ENCODE results near the gene CACNB1.

Gene CACNB1

DNA sequence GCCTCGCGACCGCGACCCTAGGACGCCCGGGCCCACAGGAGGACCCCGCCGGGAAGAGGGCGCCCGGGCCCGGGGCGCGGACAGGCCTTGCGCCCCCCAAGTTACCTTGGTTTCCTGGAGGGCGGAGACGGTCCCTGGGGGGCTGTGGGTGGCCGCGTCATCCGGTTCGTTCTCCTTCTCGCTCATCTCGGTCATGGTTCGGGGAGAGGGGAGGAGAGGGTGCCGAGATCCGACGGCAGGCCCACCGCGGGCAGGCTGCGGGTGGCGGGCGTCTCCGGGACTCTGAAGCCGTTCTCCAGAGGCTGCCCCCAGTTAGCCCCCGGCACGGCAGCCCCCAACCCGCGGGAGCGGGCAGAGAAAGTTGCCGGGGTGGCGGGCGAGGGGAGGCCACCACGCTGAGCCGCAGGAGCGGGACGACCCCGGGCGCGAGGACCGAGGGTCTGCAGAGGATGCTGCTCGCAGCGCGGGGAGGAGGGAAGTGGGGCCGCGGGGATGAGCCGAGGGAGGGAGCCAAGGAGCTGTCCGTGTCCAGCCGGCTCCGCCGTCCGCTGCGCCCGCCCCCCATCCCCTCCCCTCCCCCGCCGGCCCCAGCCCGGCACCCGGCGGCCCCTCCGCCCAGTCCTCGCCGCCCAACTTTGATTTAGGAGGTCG, 28.0 kb upstream of the CACNB1 start, which contains the start of gene STAC2:
TSS of gene STAC2 (minus strand) at position 638 of the 651 bp plus-strand sequence. CDS start at position 195, 443 bp downstream.
- in situ Hi-C loops (cut with HindIII; ENCODE audit: low sequenced_read_pairs), result no loop called here
- H3K4me3 ChIP-seq (ENCODE audit: low read depth, low read length), result peak within 1 kb of the TSS; percentile 33

DNA sequence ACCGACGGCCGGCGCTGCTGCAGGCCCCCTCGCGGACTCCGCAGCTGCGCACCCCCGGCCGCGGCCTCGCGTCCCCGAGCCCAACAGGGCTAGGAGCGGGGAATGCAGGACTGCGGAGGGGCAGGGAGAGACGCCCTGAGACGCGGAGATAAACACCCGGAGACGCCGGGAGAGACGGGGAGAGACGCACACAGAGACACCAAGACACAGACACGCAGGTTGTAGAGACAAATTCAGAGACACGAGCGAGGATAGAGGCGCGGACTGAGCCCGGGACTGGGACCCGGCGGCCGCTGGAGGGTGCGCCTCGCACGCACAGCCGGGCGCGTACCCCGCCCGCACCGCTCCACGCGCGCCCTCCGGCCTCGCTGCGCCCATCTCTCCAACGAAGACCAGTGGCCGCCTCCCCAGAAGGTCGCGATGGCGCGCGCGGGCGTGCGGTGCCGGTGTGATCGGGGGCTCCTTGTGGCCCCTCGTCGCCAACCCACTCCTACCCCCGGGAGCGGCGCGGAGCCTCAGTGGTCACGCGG, 27.4 kb upstream of the CACNB1 start:
- peak overlapping the region; percentile 33 for H3K4me3 ChIP-seq (ENCODE audit: low read depth, low read length)
- in situ Hi-C loops (cut with HindIII; ENCODE audit: low sequenced_read_pairs), result no loop called here
- DNase-seq (ENCODE audit: low read depth), result no peak
- TF ChIP-seq, protein P1, sequence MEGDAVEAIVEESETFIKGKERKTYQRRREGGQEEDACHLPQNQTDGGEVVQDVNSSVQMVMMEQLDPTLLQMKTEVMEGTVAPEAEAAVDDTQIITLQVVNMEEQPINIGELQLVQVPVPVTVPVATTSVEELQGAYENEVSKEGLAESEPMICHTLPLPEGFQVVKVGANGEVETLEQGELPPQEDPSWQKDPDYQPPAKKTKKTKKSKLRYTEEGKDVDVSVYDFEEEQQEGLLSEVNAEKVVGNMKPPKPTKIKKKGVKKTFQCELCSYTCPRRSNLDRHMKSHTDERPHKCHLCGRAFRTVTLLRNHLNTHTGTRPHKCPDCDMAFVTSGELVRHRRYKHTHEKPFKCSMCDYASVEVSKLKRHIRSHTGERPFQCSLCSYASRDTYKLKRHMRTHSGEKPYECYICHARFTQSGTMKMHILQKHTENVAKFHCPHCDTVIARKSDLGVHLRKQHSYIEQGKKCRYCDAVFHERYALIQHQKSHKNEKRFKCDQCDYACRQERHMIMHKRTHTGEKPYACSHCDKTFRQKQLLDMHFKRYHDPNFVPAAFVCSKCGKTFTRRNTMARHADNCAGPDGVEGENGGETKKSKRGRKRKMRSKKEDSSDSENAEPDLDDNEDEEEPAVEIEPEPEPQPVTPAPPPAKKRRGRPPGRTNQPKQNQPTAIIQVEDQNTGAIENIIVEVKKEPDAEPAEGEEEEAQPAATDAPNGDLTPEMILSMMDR (IDR thresholded peaks at IDR 0.05; ENCODE audit: low read depth, low read length, missing control alignments), result no peak

More for the DNA sequence above, 28.0 kb upstream of the CACNB1 start, which contains the start of gene STAC2:
- DNase-seq (ENCODE audit: low read depth), result no peak
- TF ChIP-seq, protein P1 (IDR thresholded peaks at IDR 0.05; ENCODE audit: low read depth, low read length, missing control alignments), result no peak

DNA sequence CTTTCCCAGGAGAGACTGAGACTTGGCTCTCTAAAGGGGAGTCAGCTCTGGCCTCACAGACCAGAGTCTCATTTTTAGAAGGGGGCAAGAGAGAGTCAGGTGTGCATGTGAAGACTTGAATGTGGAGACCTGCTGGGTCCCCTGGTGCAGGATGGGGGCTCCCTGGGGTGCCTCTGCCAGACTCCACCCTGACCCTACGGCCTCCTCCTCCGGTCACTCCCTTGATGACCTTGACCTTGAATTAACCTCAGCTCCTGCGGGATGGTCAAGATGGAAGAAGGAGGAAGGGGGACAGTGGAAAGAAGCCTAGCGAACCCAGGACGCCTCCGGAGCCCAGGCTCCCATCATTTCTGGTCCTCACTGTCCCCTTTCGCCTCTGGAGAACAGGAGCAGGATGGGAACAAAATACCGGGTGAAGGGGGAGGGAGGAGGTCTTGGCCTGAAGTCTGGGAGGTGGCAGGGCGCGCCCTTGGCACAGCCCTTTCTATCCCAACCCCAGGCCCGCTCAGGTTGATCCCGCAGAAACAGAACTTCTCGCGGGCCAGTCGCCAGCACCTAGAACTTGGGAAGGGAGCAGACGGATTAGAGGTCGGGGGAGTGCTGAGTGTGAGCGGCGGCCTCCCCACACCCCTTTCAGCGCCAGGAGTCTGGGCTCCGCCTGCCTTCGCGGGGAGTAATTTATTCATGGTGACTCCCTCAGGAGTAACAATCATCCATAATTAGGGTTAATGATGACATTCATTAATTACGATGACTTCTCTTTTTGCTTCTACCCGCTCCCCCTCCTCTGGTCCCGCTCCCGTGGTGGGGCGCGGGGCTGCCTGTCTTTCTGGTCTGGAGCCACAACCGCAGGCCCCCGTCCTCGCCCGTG, 26.7 kb upstream of the CACNB1 start:
- in situ Hi-C loops (cut with HindIII; ENCODE audit: low sequenced_read_pairs), result no loop called here
- no peak for DNase-seq (ENCODE audit: low read depth)
- no peak overlapping the region for H3K4me3 ChIP-seq (ENCODE audit: low read depth, low read length)
- TF ChIP-seq, protein P1 (IDR thresholded peaks at IDR 0.05; ENCODE audit: low read depth, low read length, missing control alignments), result no peak

DNA sequence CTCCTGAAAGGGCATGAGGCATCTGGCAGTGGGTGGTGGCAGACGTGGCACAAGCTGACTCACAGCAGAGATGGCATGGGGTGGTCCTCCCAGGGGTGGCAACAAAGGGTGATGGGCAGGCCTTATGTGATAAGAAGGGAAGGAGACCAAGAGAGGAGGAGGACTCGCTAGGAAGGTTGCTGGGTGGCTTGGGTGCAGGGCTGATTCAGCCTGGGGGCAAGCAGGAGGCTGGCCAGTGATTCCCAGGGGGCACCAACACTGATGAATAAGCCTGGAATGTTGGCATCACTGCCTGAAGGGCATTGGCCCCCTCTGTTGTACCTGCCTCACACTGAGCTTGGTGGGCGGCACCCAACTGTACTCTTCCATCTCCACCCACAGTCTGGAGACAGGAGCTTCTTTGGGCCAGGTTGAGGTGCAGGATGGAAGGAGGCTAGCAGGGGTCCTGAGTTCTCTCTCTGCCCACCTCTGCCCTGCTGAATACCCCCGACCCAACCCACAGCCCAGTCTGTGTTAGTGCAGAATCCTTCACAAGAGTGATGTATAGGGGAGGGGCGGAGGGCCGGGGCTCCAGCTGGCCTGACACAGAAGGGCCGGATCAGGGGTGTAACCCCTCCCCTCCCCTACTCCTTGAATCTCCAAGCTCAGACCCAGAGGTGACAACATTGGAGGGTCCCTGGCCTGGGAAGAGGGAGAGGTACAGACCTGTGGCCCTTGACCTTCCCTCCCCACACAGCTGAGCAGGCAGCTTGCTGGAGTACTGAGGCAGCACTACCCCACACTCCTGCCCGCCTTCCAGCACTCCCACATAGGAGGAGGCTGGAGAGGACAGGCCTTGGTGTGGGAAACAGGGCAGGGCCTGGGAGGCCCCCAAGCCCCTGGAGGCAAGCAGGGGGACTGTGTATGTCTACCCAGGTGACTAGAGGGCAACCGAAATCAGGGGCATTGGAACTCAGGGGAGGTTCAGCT, 25.7 kb upstream of the CACNB1 start:
- no peak for DNase-seq (ENCODE audit: low read depth)

DNA sequence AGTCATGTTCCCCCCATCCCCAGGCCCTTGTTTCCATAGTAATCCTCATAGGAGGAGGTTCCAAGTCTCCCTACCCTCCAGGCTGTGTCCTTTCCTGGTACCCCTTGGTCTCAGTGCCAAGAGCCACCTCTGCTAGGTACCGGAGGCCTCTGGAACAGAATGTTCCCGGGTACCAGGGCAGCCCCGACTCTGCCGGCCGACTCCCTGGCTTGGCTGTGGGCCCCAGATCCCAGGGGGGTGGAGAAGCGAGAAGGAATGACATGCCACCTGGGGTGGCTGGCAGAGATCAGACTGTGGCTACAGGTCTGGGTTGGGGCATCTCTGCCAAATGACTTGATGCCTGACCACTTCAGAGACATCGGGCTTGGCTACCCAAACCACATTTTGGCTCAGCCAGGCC, 24.7 kb upstream of the CACNB1 start:
- DNase-seq (ENCODE audit: low read depth), result no peak
- H3K4me3 ChIP-seq (ENCODE audit: low read depth, low read length), result no peak overlapping the region
- in situ Hi-C loops (cut with HindIII; ENCODE audit: low sequenced_read_pairs), result no loop called here
- TF ChIP-seq, protein P1 (IDR thresholded peaks at IDR 0.05; ENCODE audit: low read depth, low read length, missing control alignments), result no peak

More for the DNA sequence above, 25.7 kb upstream of the CACNB1 start:
- TF ChIP-seq, protein P1 (IDR thresholded peaks at IDR 0.05; ENCODE audit: low read depth, low read length, missing control alignments), result no peak
- in situ Hi-C loops (cut with HindIII; ENCODE audit: low sequenced_read_pairs), result no loop called here
- no peak overlapping the region for H3K4me3 ChIP-seq (ENCODE audit: low read depth, low read length)

All from astrocyte of the cerebellum (primary cell).